GM18870 (cell line): ENCODE measurements around the gene HOTAIR.

Experiments
- ATAC-seq: cut with Tn5 transposase; IDR thresholded peaks from one replicate; pipeline ENCODE4 v1.9.1; 2021; ENCODE audit warnings: moderate library complexity; ENCODE audit not compliant: unreplicated experiment

Gene HOTAIR

GRCh38 chr12:53948650-53949593 is 25.8 kb downstream of the HOTAIR start:
- no peak for ATAC-seq

- ATAC-seq: no peak
Measured at GRCh38 chr12:53947743-53948142, 27.0 kb downstream of the HOTAIR start.

GRCh38 chr12:53944907-53945847 is 29.6 kb downstream of the HOTAIR start:
- ATAC-seq: no peak

GRCh38 chr12:53944209-53944608 is 30.5 kb downstream of the HOTAIR start:
- no peak for ATAC-seq

- ATAC-seq: no peak
Measured at GRCh38 chr12:53942467-53942997, 32.2 kb downstream of the HOTAIR start.

- ATAC-seq: no peak
Measured at GRCh38 chr12:53941750-53942149, 33.0 kb downstream of the HOTAIR start.

- ATAC-seq: no peak
Measured at GRCh38 chr12:53941187-53941586, 33.6 kb downstream of the HOTAIR start.

GRCh38 chr12:53940443-53941014 is 34.2 kb downstream of the HOTAIR start:
- ATAC-seq: no peak

- ATAC-seq: no peak
Measured at GRCh38 chr12:53939141-53940108, 35.3 kb downstream of the HOTAIR start.

GRCh38 chr12:53938326-53939140 is 36.2 kb downstream of the HOTAIR start, which contains the start of gene HOXC13:
HOXC13 (plus strand) TSS chr12:53938831; CDS start chr12:53938907, 76 bp downstream.
- ATAC-seq: no peak

GRCh38 chr12:53937596-53938325 is 37.0 kb downstream of the HOTAIR start:
- no peak for ATAC-seq

GRCh38 chr12:53937099-53937498 is 37.7 kb downstream of the HOTAIR start:
- ATAC-seq: no peak

- ATAC-seq: no peak
Measured at GRCh38 chr12:53935383-53936341, 39.1 kb downstream of the HOTAIR start.

- no peak for ATAC-seq
Measured at GRCh38 chr12:53932915-53933314, 41.8 kb downstream of the HOTAIR start.

- no peak for ATAC-seq
Measured at GRCh38 chr12:53931844-53932581, 42.7 kb downstream of the HOTAIR start.

GRCh38 chr12:53930591-53931255 is 44.0 kb downstream of the HOTAIR start:
- no peak for ATAC-seq
